GM15510 (cell line): ENCODE data around the gene PRKN.

Experiments used
- POLR2A ChIP-seq: IDR thresholded peaks from 3 replicates; pipeline ENCODE4 v1.6.1; 2011; ENCODE audit warnings: borderline replicate concordance; ENCODE audit not compliant: insufficient read length; ENCODE audit errors: extremely low read depth

Gene PRKN

DNA sequence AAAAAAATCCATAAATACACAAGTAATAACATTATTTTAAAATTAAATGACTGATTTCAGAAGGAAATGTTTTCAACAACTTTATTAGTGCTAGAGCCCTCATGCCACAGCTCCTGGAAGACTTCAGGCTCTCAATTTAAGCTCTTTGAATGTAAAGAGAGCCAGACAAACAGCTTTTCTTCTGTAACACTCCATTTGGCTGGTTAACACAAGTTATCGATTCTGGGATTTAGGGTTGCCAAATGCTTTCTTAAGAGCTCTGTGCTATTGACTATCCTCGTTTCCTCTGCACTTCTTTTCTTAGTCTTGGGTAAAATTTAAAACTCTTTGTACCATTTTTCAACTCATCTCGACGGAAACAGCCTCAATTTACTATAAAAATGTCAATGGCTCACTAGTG is 402.5 kb downstream of the PRKN start:
- no peak for TF ChIP-seq POLR2A

DNA sequence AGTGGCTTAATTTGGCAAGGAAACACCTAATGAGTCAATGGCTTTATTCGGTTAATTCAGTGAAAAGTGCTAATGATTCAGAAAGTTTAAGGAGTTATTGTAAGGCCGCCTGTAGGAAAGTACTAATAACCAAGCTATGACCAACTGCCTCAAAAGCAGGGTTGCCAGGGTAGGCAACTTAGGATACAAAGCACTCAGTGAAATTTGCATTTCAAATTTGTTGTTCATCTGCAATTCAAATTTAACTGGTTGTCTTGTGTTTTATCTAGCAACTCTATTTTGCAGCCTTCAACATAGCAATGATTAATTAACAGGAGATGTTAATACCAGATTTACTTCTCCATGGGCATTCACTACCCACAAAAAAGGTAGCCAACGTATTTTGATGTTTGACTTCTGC is 412.3 kb downstream of the PRKN start:
- no peak for TF ChIP-seq POLR2A

DNA sequence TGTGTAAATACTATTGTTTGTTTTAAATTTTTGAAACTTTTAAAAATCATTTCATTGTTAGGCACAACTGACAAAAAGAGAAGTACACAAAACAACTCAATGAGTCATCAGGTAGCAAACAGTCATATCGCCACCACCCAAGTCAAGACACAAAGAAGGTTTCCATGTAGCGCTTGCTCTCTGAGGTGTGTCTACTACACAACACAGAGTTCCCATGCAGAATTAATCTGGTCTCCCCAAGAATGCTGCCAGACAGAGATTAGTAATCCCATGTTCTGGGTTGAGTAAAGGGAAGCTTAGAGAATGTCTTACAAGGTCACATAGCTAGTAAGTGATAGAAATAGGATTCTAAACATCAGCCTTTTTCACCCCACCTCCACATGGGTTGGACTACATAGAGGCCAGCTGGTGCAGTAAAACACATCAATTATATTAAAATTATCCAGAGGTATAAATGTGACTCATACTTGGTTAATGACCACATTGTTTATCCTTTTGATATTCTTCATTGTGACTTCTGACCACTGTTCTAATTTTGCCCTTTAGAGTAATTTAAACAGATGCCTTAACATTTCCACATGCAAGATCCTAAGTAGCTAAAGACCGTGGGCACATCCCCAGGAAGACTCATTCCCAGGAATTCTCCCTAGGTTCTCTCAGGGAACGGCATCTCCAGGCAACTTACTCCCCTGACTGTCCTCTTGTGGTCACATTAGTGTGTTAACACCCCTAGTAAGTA is 413.5 kb downstream of the PRKN start:
- TF ChIP-seq POLR2A: no peak

- no peak for TF ChIP-seq POLR2A
Observed at GRCh38 chr6:162307865-162308264, 419.7 kb downstream of the PRKN start.

- no peak for TF ChIP-seq POLR2A
Observed at GRCh38 chr6:162306616-162307015, 420.9 kb downstream of the PRKN start.

DNA sequence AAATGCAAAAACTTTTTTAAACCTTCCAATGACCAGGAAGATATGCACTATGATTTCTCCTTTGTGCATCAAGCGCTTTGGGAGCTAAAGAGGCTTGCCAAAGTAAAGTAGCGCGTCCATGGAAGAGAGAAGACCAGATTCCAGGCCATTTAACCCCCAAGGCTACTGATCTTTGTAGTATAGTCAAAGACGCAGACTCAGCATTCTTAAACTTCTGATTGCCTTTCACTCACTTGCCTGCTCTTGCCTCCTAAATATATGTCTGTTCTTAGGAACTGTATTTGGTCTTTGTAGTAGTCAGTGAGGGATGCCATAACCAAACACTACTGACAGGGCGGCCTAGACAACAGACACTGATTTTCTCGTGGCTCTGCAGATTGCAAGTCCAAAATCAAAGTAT is 426.4 kb downstream of the PRKN start:
- no peak for TF ChIP-seq POLR2A

DNA sequence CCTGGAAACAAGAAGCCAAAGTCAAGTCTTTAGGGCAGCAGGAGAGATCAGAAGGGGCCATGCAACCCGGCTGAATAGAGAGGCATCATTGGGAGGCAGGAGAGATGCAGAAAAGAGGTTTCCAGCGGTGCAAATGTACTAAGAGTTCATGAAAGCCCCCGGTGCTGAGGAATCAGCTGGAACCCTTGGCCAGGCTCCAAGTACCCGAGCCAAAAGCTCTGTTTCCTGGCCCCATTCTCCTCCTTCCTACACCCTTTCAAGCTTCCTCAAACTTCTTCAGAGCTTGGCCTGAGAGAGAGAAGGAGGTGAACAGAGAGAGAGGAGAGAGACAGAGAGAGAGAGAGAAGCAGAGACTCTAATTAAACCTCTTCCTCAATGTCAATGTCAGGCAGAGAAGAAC is 433.5 kb downstream of the PRKN start:
- TF ChIP-seq POLR2A: no peak

- TF ChIP-seq POLR2A: no peak
Observed at GRCh38 chr6:162292915-162293314, 434.7 kb downstream of the PRKN start.

DNA sequence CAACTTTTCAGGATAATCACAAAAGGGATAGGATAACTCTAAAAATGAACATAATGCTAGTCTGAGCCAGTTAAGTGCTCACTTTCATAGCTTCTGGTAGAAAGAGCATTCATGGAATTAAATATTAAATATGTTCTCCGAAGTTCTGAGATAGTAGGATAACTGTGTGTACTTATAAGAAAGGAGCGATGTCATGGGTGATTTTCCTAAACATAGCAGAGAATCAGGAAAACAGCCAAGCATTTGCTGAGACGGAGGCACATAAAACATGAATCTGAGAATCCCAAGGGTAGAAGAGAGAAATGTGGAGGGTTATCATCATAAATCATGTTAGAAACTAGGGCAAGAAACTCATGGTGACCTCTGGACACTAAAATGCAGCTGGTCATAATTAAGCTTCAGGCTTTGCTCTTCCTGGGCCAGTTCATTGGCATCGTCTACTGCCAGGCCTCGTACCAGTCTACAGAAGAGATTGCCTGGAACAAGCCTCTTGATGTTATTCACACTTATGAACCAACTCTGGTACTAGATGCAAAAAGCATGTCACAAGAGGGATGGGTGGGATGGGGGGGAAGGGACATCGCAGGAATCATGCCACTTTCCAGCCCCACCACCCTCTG is 436.6 kb downstream of the PRKN start:
- no peak for TF ChIP-seq POLR2A

- TF ChIP-seq POLR2A: no peak
Observed at GRCh38 chr6:162289972-162290371, 437.6 kb downstream of the PRKN start.

DNA sequence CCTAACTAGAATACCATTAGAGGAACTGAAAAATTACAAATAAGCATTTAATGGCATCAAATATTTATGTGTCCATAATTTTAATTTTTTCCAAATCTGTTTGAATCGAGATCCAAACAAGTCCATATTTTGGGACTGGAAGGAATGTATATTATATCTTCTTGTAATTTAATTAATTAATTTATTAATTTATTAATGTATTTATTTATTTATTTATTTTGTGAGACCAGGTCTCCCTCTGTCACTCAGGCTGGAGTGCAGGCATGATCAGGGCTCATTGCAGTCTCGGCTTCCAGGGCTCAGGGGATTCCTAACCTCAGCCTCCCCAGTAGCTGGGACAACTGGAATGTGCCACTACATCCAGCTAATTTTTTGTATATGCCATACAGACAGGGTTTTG is 453.6 kb downstream of the PRKN start:
- TF ChIP-seq POLR2A: no peak

DNA sequence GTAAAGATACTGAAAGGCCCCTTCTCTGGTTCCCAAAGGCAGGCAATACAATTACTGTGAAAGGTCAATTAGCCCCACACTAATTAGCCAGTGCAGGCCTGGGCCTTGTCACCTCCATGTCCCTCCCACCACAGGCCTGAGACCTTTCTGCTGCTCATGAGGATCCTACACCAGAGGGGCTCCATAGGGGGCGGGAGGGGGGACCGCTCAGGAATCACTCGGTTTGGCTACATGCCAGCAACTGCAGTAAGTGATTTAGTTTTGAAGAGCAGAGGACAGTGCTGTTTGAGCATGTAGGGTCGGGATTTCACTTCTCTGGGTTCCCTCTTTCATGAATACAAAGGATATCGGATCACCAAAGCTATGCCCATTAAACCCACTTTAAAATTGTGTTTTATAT is 455.6 kb downstream of the PRKN start:
- no peak for TF ChIP-seq POLR2A

GRCh38 chr6:162270966-162271365 is 456.6 kb downstream of the PRKN start:
- no peak for TF ChIP-seq POLR2A

GRCh38 chr6:162267641-162268040 is 459.9 kb downstream of the PRKN start:
- TF ChIP-seq POLR2A: no peak

DNA sequence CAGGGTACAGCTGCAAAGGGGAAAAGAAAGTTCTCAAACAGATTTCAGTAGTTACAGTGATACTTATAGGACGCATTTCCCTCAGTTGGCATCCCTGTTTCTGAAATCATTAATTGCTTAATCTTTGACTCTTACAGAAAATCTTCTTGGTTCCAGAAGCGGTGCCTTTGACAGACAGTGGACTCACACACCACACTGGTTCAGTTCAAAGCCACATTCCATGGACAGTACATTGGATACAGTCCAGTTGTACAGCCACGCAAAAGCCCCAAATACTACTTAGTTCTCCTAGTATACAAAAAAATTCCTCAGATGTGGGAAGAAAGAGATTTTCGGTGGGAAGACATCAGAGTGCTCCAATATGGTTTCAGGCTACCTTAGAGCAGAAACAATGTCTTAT is 460.4 kb downstream of the PRKN start:
- no peak for TF ChIP-seq POLR2A

GRCh38 chr6:162264581-162264980 is 463.0 kb downstream of the PRKN start:
- no peak for TF ChIP-seq POLR2A

DNA sequence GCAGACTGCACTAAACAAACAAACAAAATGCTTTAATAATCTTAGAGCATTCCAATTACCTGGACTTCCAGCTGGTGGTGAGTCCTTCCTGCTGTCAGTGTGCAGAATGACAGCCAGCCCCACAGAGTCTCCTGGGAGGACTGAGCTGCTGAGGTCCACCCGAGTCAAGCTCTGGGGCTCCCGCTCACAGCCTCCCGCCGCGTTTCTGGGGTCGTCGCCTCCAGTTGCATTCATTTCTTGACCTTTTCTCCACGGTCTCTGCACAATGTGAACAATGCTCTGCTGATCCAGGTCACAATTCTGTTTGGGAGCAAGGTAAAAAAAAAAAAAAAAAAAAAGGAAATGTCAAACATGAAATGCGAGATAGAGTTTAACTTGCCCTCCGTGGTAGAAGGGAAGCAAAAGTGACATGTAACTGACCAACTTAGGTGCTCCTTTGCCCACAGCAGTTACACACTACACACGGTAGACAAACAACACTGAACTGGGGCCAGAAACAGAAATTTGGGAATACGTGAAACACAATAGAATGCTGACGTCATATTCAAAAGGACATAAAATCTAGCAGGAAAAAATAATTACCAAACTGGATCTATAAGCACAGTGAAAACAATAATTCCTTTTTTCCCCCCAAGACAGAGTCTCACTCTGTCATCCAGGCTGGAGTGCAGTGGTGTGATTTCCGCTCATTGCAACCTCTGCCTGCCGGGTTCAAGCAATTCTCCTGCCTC is 464.9 kb downstream of the PRKN start:
- no peak for TF ChIP-seq POLR2A

- no peak for TF ChIP-seq POLR2A
Observed at GRCh38 chr6:162261598-162261997, 466.0 kb downstream of the PRKN start.
